Activated T-cell treated with anti-CD3 and anti-CD28 coated beads for 24 hours (primary cell): ENCODE results near the gene BRF1.

ENCODE experiments used
- DNase-seq: peaks from one replicate; pipeline ENCODE4 v3.0.0-alpha.2; 2020; ENCODE audit warnings: low read depth

The BRF1 gene

GRCh38 chr14:105267820-105268548 lies 32.8 kb downstream of the BRF1 start:
- no peak for DNase-seq

GRCh38 chr14:105261781-105262180 lies 39.0 kb downstream of the BRF1 start:
- DNase-seq, result no peak

GRCh38 chr14:105260959-105261358 lies 39.8 kb downstream of the BRF1 start:
- no peak for DNase-seq

- no peak for DNase-seq
Observed at GRCh38 chr14:105258846-105259245, 42.0 kb downstream of the BRF1 start.

GRCh38 chr14:105257464-105257863 lies 43.3 kb downstream of the BRF1 start:
- no peak for DNase-seq

GRCh38 chr14:105256292-105256960 lies 44.4 kb downstream of the BRF1 start:
- no peak for DNase-seq

GRCh38 chr14:105255021-105255507 lies 45.7 kb downstream of the BRF1 start:
- no peak for DNase-seq

- no peak for DNase-seq
Observed at GRCh38 chr14:105253329-105253682, 47.5 kb downstream of the BRF1 start.

GRCh38 chr14:105252552-105253328 lies 48.1 kb downstream of the BRF1 start:
- DNase-seq, result no peak

GRCh38 chr14:105251920-105252319 lies 48.9 kb downstream of the BRF1 start:
- DNase-seq, result no peak

GRCh38 chr14:105250986-105251385 lies 49.8 kb downstream of the BRF1 start:
- DNase-seq, result no peak

- no peak for DNase-seq
Observed at GRCh38 chr14:105250008-105250366, 50.8 kb downstream of the BRF1 start.

GRCh38 chr14:105249182-105250007 lies 51.4 kb downstream of the BRF1 start:
- DNase-seq, result no peak

- DNase-seq, result peak; percentile 84
Observed at GRCh38 chr14:105248368-105249181, 52.2 kb downstream of the BRF1 start, which contains the start of gene BTBD6. BTBD6 (plus strand) TSS chr14:105248533; CDS start chr14:105248712, 179 bp downstream.

- no peak for DNase-seq
Observed at GRCh38 chr14:105247715-105248367, 53.0 kb downstream of the BRF1 start.

- DNase-seq, result no peak
Observed at GRCh38 chr14:105247026-105247425, 53.8 kb downstream of the BRF1 start.

- no peak for DNase-seq
Observed at GRCh38 chr14:105244334-105244733, 56.5 kb downstream of the BRF1 start.

- DNase-seq, result no peak
Observed at GRCh38 chr14:105241641-105242040, 59.2 kb downstream of the BRF1 start.

- no peak for DNase-seq
Observed at GRCh38 chr14:105240811-105241576, 59.8 kb downstream of the BRF1 start.
